HG02884 (cell line): Measurements from ENCODE around the gene WDR27.
A peak's percentile ranks its signal among the peaks of the same experiment; 100 is the strongest.
"Not testable (repeated sequence)": the region's sequence is repeated elsewhere in the genome, so short reads cannot be mapped to it uniquely, and the experiment has no call there.

Experiments used
- ATAC-seq: cut with Tn5 transposase; IDR thresholded peaks from one replicate; pipeline ENCODE4 v1.9.1; 2021; ENCODE audit warnings: mild to moderate bottlenecking, moderate library complexity; ENCODE audit not compliant: unreplicated experiment

The WDR27 gene

GRCh38 chr6:169664227-169664626, 37.6 kb downstream of the WDR27 start:
- no peak for ATAC-seq

GRCh38 chr6:169663468-169663867, 38.4 kb downstream of the WDR27 start:
- no peak for ATAC-seq

- ATAC-seq = no peak
Measured at GRCh38 chr6:169661391-169661756, 40.5 kb downstream of the WDR27 start.

- no peak for ATAC-seq
Measured at GRCh38 chr6:169660751-169661390, 41.0 kb downstream of the WDR27 start.

- ATAC-seq = no peak
Measured at GRCh38 chr6:169659820-169660610, 41.8 kb downstream of the WDR27 start.

GRCh38 chr6:169657284-169657610, 44.6 kb downstream of the WDR27 start:
- no peak for ATAC-seq

- ATAC-seq = no peak
Measured at GRCh38 chr6:169656546-169657283, 45.1 kb downstream of the WDR27 start.

GRCh38 chr6:169654598-169655391, 47.0 kb downstream of the WDR27 start:
- ATAC-seq = peak; percentile 96

- ATAC-seq = no peak
Measured at GRCh38 chr6:169653691-169654090, 48.1 kb downstream of the WDR27 start.

GRCh38 chr6:169652896-169653295, 48.9 kb downstream of the WDR27 start:
- ATAC-seq = no peak

- no peak for ATAC-seq
Measured at GRCh38 chr6:169651498-169651897, 50.3 kb downstream of the WDR27 start.

- no peak for ATAC-seq
Measured at GRCh38 chr6:169650959-169651292, 50.9 kb downstream of the WDR27 start.

- no peak for ATAC-seq
Measured at GRCh38 chr6:169650241-169650958, 51.4 kb downstream of the WDR27 start.

- no peak for ATAC-seq
Measured at GRCh38 chr6:169648617-169649016, 53.2 kb downstream of the WDR27 start.

- ATAC-seq = no peak
Measured at GRCh38 chr6:169648092-169648491, 53.7 kb downstream of the WDR27 start.

GRCh38 chr6:169647637-169648036, 54.2 kb downstream of the WDR27 start:
- no peak for ATAC-seq

- ATAC-seq = no peak
Measured at GRCh38 chr6:169646906-169647567, 54.8 kb downstream of the WDR27 start.

GRCh38 chr6:169645459-169645858, 56.4 kb downstream of the WDR27 start:
- not testable (repeated sequence) for ATAC-seq

GRCh38 chr6:169643521-169643920, 58.3 kb downstream of the WDR27 start:
- no peak for ATAC-seq

- no peak for ATAC-seq
Measured at GRCh38 chr6:169642455-169642854, 59.4 kb downstream of the WDR27 start.
